ENCODE results near the gene SRPRB. TPM values are rescaled to one million over a fixed set of nuclear protein-coding genes. Genes with fewer than 3 reads are reported as not detected.

Gene SRPRB
- total and polyA plus RNA-seq, 9 of the 15 experiments (the other 6 are each of a cell fraction or from before 2014, with no cell fraction given) = 29.5 to 66.0 (median 41.4) TPM

- Histone ChIP-seq H3K9me3 (replicated peaks; ENCODE audit: control insufficient read depth, insufficient read depth, low read depth, low read length) (no peaks in the 10 kb centered on the region), H3K9me1 (ENCODE audit: control insufficient read depth, insufficient read depth, low read length) (no peaks in the 10 kb centered on the region), H4K20me1 (replicated peaks; ENCODE audit: control insufficient read depth, insufficient read depth, low read length) (no peaks in the 10 kb centered on the region), H3K4me3 (no peak overlapping the region), H3K4me2 (ENCODE audit: insufficient read depth, low read length) (no peak overlapping the region), H3K27me3 (ENCODE audit: control insufficient read depth in 2 of 2, insufficient read depth in 2 of 2, low read length in 2 of 2) (peaks cover 0 to 7% of the 10 kb centered on the region in 2 experiments; a peak in 2 of 5 replicates), H3K4me1 (replicated peaks in 1 of 2; ENCODE audit: control insufficient read depth in 2 of 2, insufficient read depth in 2 of 2, low read length in 2 of 2) (no peaks in the 10 kb centered on the region), H3K27ac (ENCODE audit: extremely low read depth, low read depth, low read length) (no peak overlapping the region), H3K36me3 (ENCODE audit: control insufficient read depth, insufficient read depth, low read length) (no peaks in the 10 kb centered on the region), H2AFZ (ENCODE audit: low read depth, low read length) (no peak overlapping the region), H3K79me2 (ENCODE audit: control insufficient read depth, insufficient read depth, low read length) (no peaks in the 10 kb centered on the region), H3K9ac (ENCODE audit: insufficient read depth in 1 of 2, low read depth in 2 of 2, low read length in 2 of 2) (no peak overlapping the region)
- POLR2A ChIA-PET = interaction anchor here (0.6 kb wide), 1 partner anchor 68 kb away, joined by 3 read pairs; no protein-coding TSS in a partner anchor
- no TSS peak for BruUV-seq (replicated peaks)
- DNase-seq (ENCODE audit: extremely low read depth in 1 of 4, low spot score in 3 of 4) (no peak), FAIRE-seq (no peak), ATAC-seq (no peak)
- CTCF ChIA-PET (ENCODE audit: low intra/inter-chr PET ratio) = no interaction called here
- intact Hi-C loops (cut with micrococcal nuclease) = no loop called here
- in situ Hi-C loops (cut with MboI) = no loop called here
- TF ChIP-seq SIN3A (IDR thresholded peaks at IDR 0.05; ENCODE audit: borderline replicate concordance in 2 of 2, control insufficient read depth in 1 of 2, low read depth in 2 of 2, low read length in 2 of 2) (no peak), ZNF77 (CRISPR knock-in tag; IDR thresholded peaks at IDR 0.05) (no peak), ZNF444 (CRISPR knock-in tag; IDR thresholded peaks at IDR 0.05) (no peak), NFIC (IDR thresholded peaks at IDR 0.05) (peak; percentile 15; the same call in 1 of the 2 replicates), MAZ (CRISPR knock-in tag; conservative IDR thresholded peaks at IDR 0.05 in 1 of 2, IDR thresholded peaks at IDR 0.05 in 1 of 2) (no peak)
- WGBS (ENCODE audit: insufficient coverage, low coverage, missing lambda C conversion rate) = 9% methylated on average over 6 of the region's 6 CpGs
Observed at GRCh38 chr3:133763797-133764683, 41.6 kb upstream of the SRPRB start.
